PC-9 (cell line): ENCODE measurements around the gene SOCS1. TPM values are rescaled to one million over a fixed set of nuclear protein-coding genes. Genes with fewer than 3 reads are reported as not detected.

Experiments used
- BruUV-seq: library from RNA; stranded (reverse); fragments of 400-500 nt; replicated peaks from 2 replicates; lab custom pipeline; 2021; lab: Mats Ljungman, UMichigan
- CTCF ChIA-PET: fragments of 300-600 bp; sonication (Branson Sonifier 250); formaldehyde crosslinking; loops from one replicate; lab custom pipeline; 2022; ENCODE audit warnings: antibody characterized with exemption; lab: Charles Lee
- POLR2A ChIA-PET: fragments of 300-600 bp; sonication (Branson Sonifier 250); formaldehyde crosslinking; loops from one replicate; lab custom pipeline; 2022; ENCODE audit warnings: antibody characterized with exemption; ENCODE audit not compliant: unreplicated experiment; lab: Charles Lee
- DNase-seq, 2 experiments: peaks; one replicate each; pipeline versions ENCODE4 v3.0.0 to v3.0.0-alpha.2; 2015 to 2022; ENCODE audit warnings: mixed read lengths in 1 of 2
- H2AFZ ChIP-seq: fragments of 200-600 bp; sonication (generic); 2 replicates; pipeline ENCODE4 v1.8.1; 2017; ENCODE audit warnings: antibody characterized with exemption
- H3F3A ChIP-seq: fragments of 200-600 bp; sonication (generic); 2 replicates; pipeline ENCODE4 v1.8.1; 2017; ENCODE audit warnings: antibody characterized with exemption, mild to moderate bottlenecking, low read depth; ENCODE audit not compliant: insufficient read depth
- H3K27ac ChIP-seq: fragments of 200-600 bp; sonication (generic); 2 replicates; pipeline ENCODE4 v1.6.1; 2016; ENCODE audit warnings: mixed run types
- H3K27me3 ChIP-seq: fragments of 200-600 bp; sonication (generic); 2 replicates; pipeline ENCODE4 v1.6.1; 2016; ENCODE audit warnings: low read depth, mixed run types; ENCODE audit not compliant: insufficient read depth
- H3K36me3 ChIP-seq: fragments of 200-600 bp; sonication (generic); 2 replicates; pipeline ENCODE4 v1.6.1; 2016; ENCODE audit warnings: low read depth, mixed run types
- H3K4me1 ChIP-seq: fragments of 200-600 bp; sonication (generic); replicated peaks from 2 replicates; pipeline ENCODE4 v1.6.1; 2016; ENCODE audit warnings: mixed run types; ENCODE audit not compliant: insufficient read depth
- H3K4me2 ChIP-seq: fragments of 200-600 bp; sonication (generic); 2 replicates; pipeline ENCODE4 v1.6.1; 2017; ENCODE audit warnings: mixed run types
- H3K4me3 ChIP-seq: fragments of 200-600 bp; sonication (generic); 2 replicates; pipeline ENCODE4 v1.6.1; 2016; ENCODE audit warnings: mixed run types
- H3K79me2 ChIP-seq: fragments of 200-600 bp; sonication (generic); 2 replicates; pipeline ENCODE4 v1.6.1; 2017; ENCODE audit warnings: low read depth, mixed run types
- H3K9me2 ChIP-seq: fragments of 200-600 bp; sonication (generic); 2 replicates; pipeline ENCODE4 v1.8.1; 2017; ENCODE audit warnings: mild to moderate bottlenecking; ENCODE audit not compliant: insufficient read depth
- H3K9me3 ChIP-seq: fragments of 200-600 bp; sonication (generic); 2 replicates; pipeline ENCODE4 v1.8.1; 2016; ENCODE audit warnings: low read depth; ENCODE audit not compliant: insufficient read depth
- H4K20me1 ChIP-seq: fragments of 200-600 bp; sonication (generic); 2 replicates; pipeline ENCODE4 v1.8.1; 2017; ENCODE audit not compliant: insufficient read depth
- CTCF ChIP-seq: fragments of 200-600 bp; sonication (generic); conservative IDR thresholded peaks from 2 replicates; pipeline ENCODE4 v1.6.1; 2017; ENCODE audit warnings: mixed run types, antibody characterized with exemption, mild to moderate bottlenecking, moderate library complexity
- EZH2 ChIP-seq: fragments of 200-600 bp; sonication (generic); IDR thresholded peaks from 2 replicates; pipeline ENCODE4 v1.8.0; 2017; ENCODE audit warnings: antibody characterized with exemption, low read depth
- intact Hi-C: fragments of 100-400 bp; cut with micrococcal nuclease; formaldehyde crosslinking; loops from one replicate; pipeline ENCODE4 v1.10.0; 2022; ENCODE audit not compliant: unreplicated experiment
- total RNA-seq: library from RNA; stranded (reverse); gene quantifications from 2 replicates; pipeline ENCODE4 v1.2.3, GENCODE V29; 2021

Gene SOCS1
- total RNA-seq, 1 experiment from 2014 or later, result 4.6 TPM

DNA sequence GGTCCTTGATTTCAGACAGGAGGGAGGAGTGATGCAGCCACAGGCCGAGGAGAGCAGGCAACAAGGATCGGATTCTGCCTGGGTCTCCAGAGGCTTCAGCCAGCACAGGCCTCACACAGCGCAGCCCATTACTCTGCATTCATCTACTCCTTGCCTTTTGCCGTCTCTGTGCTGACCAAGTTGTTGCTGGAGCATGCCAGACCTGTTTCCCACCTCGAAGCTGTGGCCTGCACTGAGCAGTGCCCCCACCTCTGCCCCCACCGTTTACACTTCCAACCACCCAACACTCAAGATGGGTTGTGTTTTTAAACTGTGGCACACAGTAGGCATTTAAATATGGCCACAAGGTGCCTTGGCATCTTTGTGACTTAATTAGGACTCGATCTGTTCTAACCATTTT, 19.0 kb upstream of the SOCS1 start:
- intact Hi-C loops, result no loop called here
- H3K79me2 ChIP-seq, result no peaks in the 10 kb centered on the region
- H3K4me3 ChIP-seq, result no peak overlapping the region
- H3K4me1 ChIP-seq, result no peaks in the 10 kb centered on the region
- CTCF ChIA-PET, result interaction anchor here (0.6 kb wide), 2 partner anchors 78 to 324 kb away, joined by 4 to 6 read pairs; no protein-coding TSS in a partner anchor
- no peak overlapping the region for H2AFZ ChIP-seq
- TF ChIP-seq CTCF (no peak), EZH2 (no peak)
- no peak overlapping the region for H3K4me2 ChIP-seq
- H3F3A ChIP-seq, result no peaks in the 10 kb centered on the region
- H3K36me3 ChIP-seq, result no peaks in the 10 kb centered on the region
- no TSS peak for BruUV-seq
- POLR2A ChIA-PET, result no interaction called here
- no peak for DNase-seq
- peaks cover 4% of the 10 kb centered on the region; the same call in 1 of the 2 replicates for H3K27me3 ChIP-seq
- H3K9me3 ChIP-seq, result no peaks in the 10 kb centered on the region
- no peak overlapping the region for H3K27ac ChIP-seq
- H3K9me2 ChIP-seq, result no peaks in the 10 kb centered on the region
- H4K20me1 ChIP-seq, result no peaks in the 10 kb centered on the region

- Histone ChIP-seq H3K9me3 (no peaks in the 10 kb centered on the region), H4K20me1 (no peaks in the 10 kb centered on the region), H3K4me1 (no peaks in the 10 kb centered on the region), H3K9me2 (no peaks in the 10 kb centered on the region), H3K27ac (no peak overlapping the region), H2AFZ (no peak overlapping the region), H3K36me3 (no peaks in the 10 kb centered on the region), H3K4me3 (no peak overlapping the region), H3K27me3 (peaks cover 10% of the 10 kb centered on the region; the same call in 1 of the 2 replicates), H3K79me2 (no peaks in the 10 kb centered on the region), H3F3A (no peaks in the 10 kb centered on the region), H3K4me2 (no peak overlapping the region)
- no peak for DNase-seq
- ChIA-PET POLR2A (no interaction called here), CTCF (no interaction called here)
- no TSS peak for BruUV-seq
- no peak for TF ChIP-seq CTCF
- no peak for TF ChIP-seq EZH2
- intact Hi-C loops, result no loop called here
Measured at GRCh38 chr16:11273721-11274324, 17.8 kb upstream of the SOCS1 start.

- no peak for DNase-seq
- no peak within 1 kb of the TSS for H3K4me2 ChIP-seq
- no peaks in the 10 kb centered on the region for H3K9me3 ChIP-seq
- no peak within 1 kb of the TSS for H2AFZ ChIP-seq
- no peak within 1 kb of the TSS for H3K27ac ChIP-seq
- CTCF ChIA-PET, result no interaction called here
- no TSS peak for BruUV-seq
- no peaks in the 10 kb centered on the region for H3F3A ChIP-seq
- no peak within 1 kb of the TSS for H3K4me3 ChIP-seq
- H4K20me1 ChIP-seq, result no peaks in the 10 kb centered on the region
- no peaks in the 10 kb centered on the region for H3K9me2 ChIP-seq
- intact Hi-C loops, result no loop called here
- H3K4me1 ChIP-seq, result no peaks in the 10 kb centered on the region
- TF ChIP-seq EZH2 (no peak), CTCF (no peak)
- no peaks in the 10 kb centered on the region for H3K36me3 ChIP-seq
- POLR2A ChIA-PET, result no interaction called here
- H3K27me3 ChIP-seq, result peaks cover 10% of the 10 kb centered on the region; the same call in 1 of the 2 replicates
- no peaks in the 10 kb centered on the region for H3K79me2 ChIP-seq
Measured at GRCh38 chr16:11272921-11273720, 17.1 kb upstream of the SOCS1 start, which contains the start of gene PRM3. Gene PRM3, minus strand, starts transcription at chr16:11273629. Its CDS starts 34 bp downstream, at chr16:11273595.
